ENCODE results near the gene NIFK.

DNA sequence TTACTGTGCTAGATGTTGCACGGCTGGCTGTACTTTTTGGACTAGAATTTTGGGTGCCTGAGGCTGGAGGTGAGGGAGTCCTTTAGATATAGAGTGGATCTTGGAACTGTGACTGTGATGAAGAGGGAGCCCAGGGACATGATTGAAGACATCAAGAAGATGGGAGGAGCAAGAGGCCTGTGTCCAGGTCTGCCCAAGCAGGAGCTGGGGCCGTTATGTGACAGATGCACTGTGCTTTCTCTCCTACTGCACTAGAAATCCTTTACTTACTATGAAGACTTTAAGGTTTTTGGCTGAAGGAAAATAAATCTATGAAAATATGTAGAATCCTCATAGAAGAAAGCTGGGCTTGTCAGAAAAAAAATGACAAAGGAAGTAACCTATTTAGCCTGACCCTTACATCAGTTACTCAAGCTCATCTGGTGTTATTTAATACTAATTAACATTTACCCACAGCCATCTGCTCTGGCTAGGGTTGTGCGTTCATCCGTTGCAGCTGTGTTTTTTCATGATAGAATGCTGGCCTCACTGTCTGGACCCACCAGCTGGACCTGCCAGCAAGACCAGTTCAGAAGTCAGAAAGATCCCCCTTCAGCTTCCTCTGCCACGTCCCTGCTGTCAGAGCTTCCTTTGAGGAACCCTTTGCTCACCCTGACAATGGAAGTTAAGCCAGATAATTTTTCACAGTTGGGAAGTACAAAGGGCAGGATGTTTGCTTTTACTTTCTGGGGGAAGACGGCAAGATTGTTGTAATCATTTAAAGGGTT is 35.5 kb upstream of the NIFK start:
- no peak for TF ChIP-seq ZNF274 (IDR thresholded peaks at IDR 0.05; ENCODE audit: low read depth, low read length)
- no peak for TF ChIP-seq YY1 (IDR thresholded peaks at IDR 0.05; ENCODE audit: insufficient read depth, insufficient read length)
- no peak for TF ChIP-seq SUZ12 (IDR thresholded peaks at IDR 0.05; ENCODE audit: extremely low read depth, insufficient read depth, insufficient read length)
